ENCODE results near the gene WWOX. TPM values are rescaled to one million over a fixed set of nuclear protein-coding genes. Genes with fewer than 3 reads are reported as not detected.

Gene WWOX
- total and polyA plus RNA-seq, 2 of the 8 experiments (the other 6 are each of a cell fraction or from before 2014, with no cell fraction given) = 5.4 to 16.7 TPM

- TF ChIP-seq KDM4A (IDR thresholded peaks at IDR 0.05; ENCODE audit: low read depth, low read length, severe bottlenecking) (no peak), TBP (IDR thresholded peaks at IDR 0.05; ENCODE audit: low read depth, low read length) (no peak), SP1 (IDR thresholded peaks at IDR 0.05; ENCODE audit: low read depth, low read length) (no peak), EGR1 (IDR thresholded peaks at IDR 0.05; ENCODE audit: borderline replicate concordance, low read depth, low read length) (no peak), GTF2F1 (IDR thresholded peaks at IDR 0.05; ENCODE audit: borderline replicate concordance, low read depth, low read length) (no peak), RNF2 (IDR thresholded peaks at IDR 0.05; ENCODE audit: borderline replicate concordance, low read depth, low read length, missing control alignments, poor library complexity, severe bottlenecking) (no peak)
Observed at GRCh38 chr16:78672779-78673556, 573.5 kb downstream of the WWOX start (continued).

Data from H1 (cell line).